ENCODE measurements around the gene NXT1. TPM values are rescaled to one million over a fixed set of nuclear protein-coding genes. Genes with fewer than 3 reads are reported as not detected.

The NXT1 gene
- total RNA-seq, 4 donors from 2014 or later: 16.5 to 43.4 (median 22.8) TPM

- Histone ChIP-seq H3K27me3 (no peaks in the 10 kb centered on the region), H3K4me3 (no peak overlapping the region), H3K9me3 (no peaks in the 10 kb centered on the region), H3K4me1 (peaks cover 0 to 14% (median 5%) of the 10 kb centered on the region in 4 donors), H3K36me3 (no peaks in the 10 kb centered on the region), H3K27ac (no peak overlapping the region)
- WGBS, 2 donors (ENCODE audit: low coverage in 1 of 2): 94 to 97% methylated on average over 4 to 5 of the region's 5 CpGs
- TF ChIP-seq POLR2AphosphoS5 (IDR thresholded peaks at IDR 0.05) (no peak), CTCF (IDR thresholded peaks at IDR 0.05) (no peak), POLR2A (IDR thresholded peaks at IDR 0.05) (no peak), EP300 (IDR thresholded peaks at IDR 0.05; ENCODE audit: low read depth) (no peak)
- no peak for DNase-seq
- intact Hi-C loops (cut with DNase I; ENCODE audit: low total_unique reads): no loop called here
- in situ Hi-C loops (cut with MboI; ENCODE audit: low pct_ligation_motif_present in 1 of 4, low pct_unique_long_range_greater_than_20kb in 1 of 4, low sequenced_read_pairs in 3 of 4): no loop called here
Observed at GRCh38 chr20:23401051-23401450, 50.5 kb downstream of the NXT1 start.

GRCh38 chr20:23403751-23404150 lies 53.2 kb downstream of the NXT1 start:
- intact Hi-C loops (cut with DNase I; ENCODE audit: low total_unique reads): no loop called here
- Histone ChIP-seq H3K36me3 (no peaks in the 10 kb centered on the region), H3K9me3 (no peaks in the 10 kb centered on the region), H3K4me3 (no peak overlapping the region), H3K27ac (no peak overlapping the region), H3K27me3 (no peaks in the 10 kb centered on the region), H3K4me1 (peaks cover 0 to 14% (median 4%) of the 10 kb centered on the region in 4 donors)
- DNase-seq: no peak
- in situ Hi-C loops (cut with MboI; ENCODE audit: low pct_ligation_motif_present in 1 of 4, low pct_unique_long_range_greater_than_20kb in 1 of 4, low sequenced_read_pairs in 3 of 4): no loop called here
- TF ChIP-seq POLR2A (IDR thresholded peaks at IDR 0.05) (no peak), POLR2AphosphoS5 (IDR thresholded peaks at IDR 0.05) (no peak), EP300 (IDR thresholded peaks at IDR 0.05; ENCODE audit: low read depth) (no peak), CTCF (IDR thresholded peaks at IDR 0.05) (no peak)
- 59 to 66% methylated on average over 4 to 5 of the region's 5 CpGs for WGBS, 2 donors (ENCODE audit: low coverage in 1 of 2)

- H3K9me3 ChIP-seq: no peaks in the 10 kb centered on the region
- intact Hi-C loops (cut with DNase I; ENCODE audit: low total_unique reads) (no loop called here), in situ Hi-C loops (cut with MboI; ENCODE audit: low pct_ligation_motif_present in 1 of 4, low pct_unique_long_range_greater_than_20kb in 1 of 4, low sequenced_read_pairs in 3 of 4) (no loop called here)
- H3K27ac ChIP-seq: no peak overlapping the region
- H3K27me3 ChIP-seq: no peaks in the 10 kb centered on the region
- DNase-seq: no peak
- WGBS, 2 donors (ENCODE audit: low coverage in 1 of 2): 17 to 59% methylated on average over 1 to 3 of the region's 3 CpGs
- H3K4me3 ChIP-seq: no peak overlapping the region
- H3K36me3 ChIP-seq: no peaks in the 10 kb centered on the region
- peaks cover 0 to 14% (median 4%) of the 10 kb centered on the region in 4 donors for H3K4me1 ChIP-seq
- TF ChIP-seq CTCF (IDR thresholded peaks at IDR 0.05) (no peak), POLR2A (IDR thresholded peaks at IDR 0.05) (no peak), EP300 (IDR thresholded peaks at IDR 0.05; ENCODE audit: low read depth) (no peak), POLR2AphosphoS5 (IDR thresholded peaks at IDR 0.05) (no peak)
Observed at GRCh38 chr20:23404196-23404595, 53.6 kb downstream of the NXT1 start.

Small RNA genes within 50 kb of the gene (small RNA-seq; reads per million reads assigned to genes)
- 0 reads per million in 4 donors for gene RNA5SP479

Other genes starting within 250 kb of the NXT1 start
- gene GZF1, start 11.4 kb downstream of the NXT1 start, total RNA-seq: 10 to 100 TPM in 2 of 4 donors, 1 to 10 TPM in 2; 4.9 to 23.3 (median 13.3) TPM
- gene NAPB, start 70.7 kb downstream of the NXT1 start, total RNA-seq: 10 to 100 TPM in 3 of 4 donors, 1 to 10 TPM in 1; 4.0 to 20.5 (median 12.0) TPM
- not detected for gene CSTL1, start 88.9 kb downstream of the NXT1 start, total RNA-seq
- gene CST11, start 102.1 kb downstream of the NXT1 start, total RNA-seq: not detected
- not detected for gene CST8, start 140.3 kb downstream of the NXT1 start, total RNA-seq
- gene CST9L, start 217.7 kb downstream of the NXT1 start, total RNA-seq: not detected

Measured in transverse colon (tissue), 4 donors.